IPS-NIHi7 (cell line): ENCODE results near the gene MYBPC2.

ENCODE experiments used
- DNase-seq: peaks from one replicate; pipeline ENCODE4 v3.0.0; 2012; ENCODE audit warnings: mixed read lengths; ENCODE audit errors: extremely low spot score

The MYBPC2 gene

GRCh38 chr19:50410109-50410508 lies 22.6 kb upstream of the MYBPC2 start:
- no peak for DNase-seq

DNA sequence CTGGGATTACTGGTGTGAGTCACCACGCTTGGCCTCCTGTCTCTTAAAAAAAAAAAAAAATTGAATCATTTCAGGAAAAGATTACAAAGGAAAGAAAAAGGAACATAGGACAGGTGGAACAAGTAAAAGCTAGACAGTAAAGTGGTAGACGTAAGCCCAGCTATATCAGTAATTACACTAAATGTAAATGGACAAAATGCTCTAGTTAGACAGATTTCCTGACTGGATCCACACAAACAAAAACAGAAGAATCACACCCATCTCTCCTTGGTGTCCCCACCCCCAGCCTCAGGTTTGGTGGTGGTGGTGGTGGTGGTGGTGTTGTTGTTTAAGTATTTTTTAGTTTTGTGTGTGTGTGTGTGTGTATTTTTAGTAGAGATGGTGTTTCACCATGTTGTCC lies 20.3 kb upstream of the MYBPC2 start:
- no peak for DNase-seq

DNA sequence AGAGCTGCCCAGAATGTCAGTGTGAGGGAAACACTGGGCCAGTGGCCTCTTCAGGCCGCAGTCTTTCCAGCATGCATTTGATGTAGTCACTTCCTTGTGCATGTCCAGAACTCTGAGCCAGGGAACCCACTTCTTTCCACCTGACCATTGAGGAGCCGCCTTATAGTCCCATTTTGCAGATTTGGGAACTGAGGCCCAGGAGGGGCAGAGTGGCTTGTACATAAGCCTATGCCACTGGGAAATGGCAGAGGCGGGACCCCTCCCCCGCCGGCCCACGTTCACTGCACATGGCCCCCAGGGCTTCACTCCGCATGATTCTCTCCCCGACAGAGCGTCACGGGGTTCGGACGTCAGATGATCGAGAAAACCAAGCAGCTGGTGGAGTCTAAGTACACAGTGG lies 19.6 kb upstream of the MYBPC2 start:
- DNase-seq: no peak

DNA sequence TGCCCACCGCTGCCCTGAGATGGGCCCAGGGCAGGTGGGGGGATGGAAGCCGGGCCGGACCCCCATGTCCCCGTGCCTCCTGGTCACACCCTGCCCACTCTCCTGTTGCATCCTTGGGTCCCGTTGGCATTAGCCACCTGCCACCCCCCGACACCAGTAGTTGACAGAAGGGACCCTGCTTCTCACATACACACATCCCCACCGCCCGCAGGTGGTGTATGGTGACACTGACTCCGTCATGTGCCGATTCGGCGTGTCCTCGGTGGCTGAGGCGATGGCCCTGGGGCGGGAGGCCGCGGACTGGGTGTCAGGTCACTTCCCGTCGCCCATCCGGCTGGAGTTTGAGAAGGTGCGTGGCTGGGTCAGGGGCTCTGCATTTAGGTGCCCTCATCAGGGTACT lies 19.2 kb upstream of the MYBPC2 start:
- no peak for DNase-seq

DNA sequence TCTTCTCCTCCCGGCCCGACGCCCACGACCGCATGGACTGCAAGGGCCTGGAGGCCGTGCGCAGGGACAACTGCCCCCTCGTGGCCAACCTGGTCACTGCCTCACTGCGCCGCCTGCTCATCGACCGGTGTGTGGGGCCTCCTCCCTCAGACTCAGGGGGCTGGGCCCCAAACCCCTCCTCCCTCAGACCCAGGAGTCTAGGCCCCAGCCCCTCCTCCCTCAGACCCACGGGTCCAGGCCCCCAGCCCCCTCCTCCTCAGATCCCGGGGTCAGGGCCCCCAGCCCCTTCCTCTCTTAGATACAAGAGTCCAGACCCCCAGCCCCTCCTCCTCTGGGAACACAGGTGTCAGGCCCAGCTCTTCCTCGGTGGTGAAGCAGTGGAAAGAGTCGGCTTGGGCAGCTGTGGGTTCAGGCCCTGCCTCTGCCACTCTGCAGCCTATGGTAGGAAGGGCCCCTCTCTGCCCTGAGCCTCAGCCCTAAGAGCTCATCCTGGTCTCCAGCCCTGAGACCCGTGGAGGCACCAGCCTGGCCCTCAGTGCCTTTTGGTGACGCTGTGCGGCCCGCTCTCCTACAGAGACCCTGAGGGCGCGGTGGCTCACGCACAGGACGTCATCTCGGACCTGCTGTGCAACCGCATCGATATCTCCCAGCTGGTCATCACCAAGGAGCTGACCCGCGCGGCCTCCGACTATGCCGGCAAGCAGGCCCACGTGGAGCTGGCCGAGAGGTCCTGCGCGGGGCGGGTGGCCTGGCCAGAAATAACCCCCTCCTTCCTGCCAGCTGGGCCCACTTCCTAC lies 17.6 kb upstream of the MYBPC2 start:
- peak; percentile 96 for DNase-seq

DNA sequence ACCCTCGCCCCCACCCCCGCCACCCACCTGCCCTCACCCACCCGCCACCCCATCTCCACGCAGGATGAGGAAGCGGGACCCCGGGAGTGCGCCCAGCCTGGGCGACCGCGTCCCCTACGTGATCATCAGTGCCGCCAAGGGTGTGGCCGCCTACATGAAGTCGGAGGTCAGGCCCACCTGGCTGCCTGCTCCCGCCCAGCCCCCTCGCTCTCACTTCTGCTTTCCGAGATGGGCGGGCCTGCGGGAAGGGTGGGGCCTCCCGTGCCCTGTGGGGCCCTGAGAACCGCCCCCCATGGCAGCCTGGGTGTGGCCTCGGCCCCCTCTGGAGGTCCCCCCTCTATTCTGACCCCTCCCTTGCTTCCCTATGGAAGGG lies 17.0 kb upstream of the MYBPC2 start:
- DNase-seq: no peak

DNA sequence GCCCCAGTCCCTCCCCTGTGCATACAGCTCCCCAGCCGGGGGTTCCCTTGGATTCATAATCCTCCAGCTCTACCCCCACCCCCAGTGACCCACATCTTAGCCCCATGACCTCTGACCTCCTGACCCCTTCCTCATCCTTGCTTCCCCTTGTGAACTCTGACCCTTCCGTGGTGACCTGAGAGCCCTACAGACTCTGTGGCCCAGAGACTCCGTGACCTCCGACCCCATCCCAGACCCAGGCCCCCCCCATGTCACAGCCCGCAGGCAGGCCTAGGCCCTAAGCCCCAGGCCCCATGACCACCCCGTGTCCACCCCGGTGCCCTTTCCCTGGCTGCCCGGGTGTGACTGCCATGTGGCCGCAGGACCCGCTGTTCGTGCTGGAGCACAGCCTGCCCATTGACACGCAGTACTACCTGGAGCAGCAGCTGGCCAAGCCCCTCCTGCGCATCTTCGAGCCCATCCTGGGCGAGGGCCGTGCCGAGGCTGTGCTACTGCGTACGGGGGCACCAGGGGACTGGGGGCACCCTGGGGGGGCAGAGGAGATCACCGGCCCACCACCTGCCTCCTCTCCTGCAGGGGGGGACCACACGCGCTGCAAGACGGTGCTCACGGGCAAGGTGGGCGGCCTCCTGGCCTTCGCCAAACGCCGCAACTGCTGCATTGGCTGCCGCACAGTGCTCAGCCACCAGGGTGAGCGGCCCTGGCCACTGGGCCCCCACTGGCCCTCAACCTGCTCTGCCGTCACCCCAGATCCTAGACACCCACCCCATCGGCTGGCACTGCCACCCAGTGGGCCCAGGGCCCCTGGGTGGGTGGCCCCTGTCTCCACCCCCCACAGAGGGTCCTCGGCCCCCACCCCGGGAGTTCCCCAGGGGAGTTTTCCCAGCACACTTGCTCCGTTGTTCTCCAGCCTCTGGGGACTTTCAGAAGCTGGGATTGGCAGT lies 16.4 kb upstream of the MYBPC2 start:
- DNase-seq: no peak

GRCh38 chr19:50417111-50418081 lies 15.3 kb upstream of the MYBPC2 start:
- no peak for DNase-seq

- DNase-seq: no peak
Observed at GRCh38 chr19:50418176-50419021, 14.3 kb upstream of the MYBPC2 start, which contains the start of gene SPIB. Gene SPIB (plus strand): TSS chr19:50418938. CDS start chr19:50418963, 25 bp downstream.

DNA sequence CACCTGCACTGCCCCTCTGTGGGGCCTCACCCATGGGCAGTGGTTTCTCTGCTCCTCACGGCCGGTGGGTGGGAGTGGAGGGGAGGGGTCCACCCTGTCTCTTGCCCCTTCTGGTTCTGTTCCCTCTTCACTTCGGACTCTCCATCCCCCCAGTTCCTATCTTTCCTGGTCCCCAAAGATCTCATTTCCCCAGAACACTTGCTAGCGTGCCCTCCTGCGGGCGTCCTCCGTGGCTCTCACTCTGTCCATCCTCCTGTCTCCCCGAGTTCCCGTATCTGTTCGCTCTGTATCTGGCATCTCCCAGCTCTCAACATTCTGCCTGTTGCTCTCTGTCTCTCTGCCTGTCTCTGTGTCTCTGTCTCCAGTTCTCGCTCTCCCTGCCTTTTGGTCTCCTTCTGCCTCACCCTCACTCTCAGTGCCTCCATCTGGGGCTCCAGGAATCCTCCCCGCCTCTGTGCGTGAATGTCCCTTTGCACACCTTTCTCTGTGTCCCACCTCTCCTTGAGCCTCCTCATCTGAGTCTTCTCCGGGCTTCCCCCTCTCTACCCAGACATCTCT lies 13.6 kb upstream of the MYBPC2 start:
- no peak for DNase-seq

GRCh38 chr19:50419580-50420035 lies 13.1 kb upstream of the MYBPC2 start:
- DNase-seq: peak; percentile 61

- DNase-seq: no peak
Observed at GRCh38 chr19:50420127-50420526, 12.6 kb upstream of the MYBPC2 start.

DNA sequence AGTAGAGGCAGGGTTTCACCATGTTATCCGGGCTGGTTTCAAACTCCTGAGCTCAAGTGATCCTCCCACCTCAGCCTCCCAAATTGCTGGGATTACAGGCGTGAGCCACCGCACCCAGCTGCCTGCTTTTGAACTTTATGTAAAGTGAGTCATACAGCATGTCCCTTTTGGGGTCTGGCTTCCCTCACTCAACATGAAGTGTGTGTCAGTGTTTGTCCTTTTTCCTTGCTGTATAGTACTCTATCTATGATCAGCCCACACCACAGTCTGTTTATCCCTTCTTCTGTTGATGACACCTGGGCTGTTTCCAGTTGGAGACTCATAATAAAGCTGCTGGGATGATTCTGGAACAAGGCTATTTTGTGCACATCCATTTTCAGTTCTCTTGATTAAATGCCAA lies 11.9 kb upstream of the MYBPC2 start:
- DNase-seq: no peak

DNA sequence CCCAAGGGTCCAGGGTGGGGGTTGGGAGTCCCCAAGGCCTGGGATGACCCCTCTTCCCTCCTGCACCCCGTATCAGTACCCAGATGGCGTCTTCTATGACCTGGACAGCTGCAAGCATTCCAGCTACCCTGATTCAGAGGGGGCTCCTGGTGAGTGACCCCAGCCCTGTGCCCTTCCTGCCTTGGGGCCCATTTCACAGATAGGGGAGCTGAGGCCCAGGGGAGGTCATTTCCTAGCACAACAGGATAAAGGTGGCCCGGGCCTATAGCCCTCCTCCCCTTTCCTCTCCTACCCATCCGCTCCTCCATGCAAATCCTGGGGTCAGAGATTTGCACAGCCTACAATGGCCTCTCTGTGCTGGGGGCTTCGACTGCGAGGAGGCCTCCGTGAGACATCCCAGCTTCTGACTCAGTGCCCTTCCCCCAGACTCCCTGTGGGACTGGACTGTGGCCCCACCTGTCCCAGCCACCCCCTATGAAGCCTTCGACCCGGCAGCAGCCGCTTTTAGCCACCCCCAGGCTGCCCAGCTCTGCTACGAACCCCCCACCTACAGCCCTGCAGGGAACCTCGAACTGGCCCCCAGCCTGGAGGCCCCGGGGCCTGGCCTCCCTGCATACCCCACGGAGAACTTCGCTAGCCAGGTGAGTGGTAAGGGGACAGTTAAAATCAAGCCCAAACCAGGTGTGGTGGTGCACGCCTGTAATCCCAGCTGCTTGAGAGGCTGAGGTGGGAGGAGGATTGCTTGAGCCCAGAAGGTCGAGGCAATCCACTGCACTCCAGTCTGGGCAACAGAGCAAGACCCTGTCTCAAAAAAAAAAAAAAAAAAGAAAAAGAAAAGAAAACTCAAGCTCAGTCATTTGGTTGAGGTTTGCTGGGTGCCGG lies 10.1 kb upstream of the MYBPC2 start:
- no peak for DNase-seq

DNA sequence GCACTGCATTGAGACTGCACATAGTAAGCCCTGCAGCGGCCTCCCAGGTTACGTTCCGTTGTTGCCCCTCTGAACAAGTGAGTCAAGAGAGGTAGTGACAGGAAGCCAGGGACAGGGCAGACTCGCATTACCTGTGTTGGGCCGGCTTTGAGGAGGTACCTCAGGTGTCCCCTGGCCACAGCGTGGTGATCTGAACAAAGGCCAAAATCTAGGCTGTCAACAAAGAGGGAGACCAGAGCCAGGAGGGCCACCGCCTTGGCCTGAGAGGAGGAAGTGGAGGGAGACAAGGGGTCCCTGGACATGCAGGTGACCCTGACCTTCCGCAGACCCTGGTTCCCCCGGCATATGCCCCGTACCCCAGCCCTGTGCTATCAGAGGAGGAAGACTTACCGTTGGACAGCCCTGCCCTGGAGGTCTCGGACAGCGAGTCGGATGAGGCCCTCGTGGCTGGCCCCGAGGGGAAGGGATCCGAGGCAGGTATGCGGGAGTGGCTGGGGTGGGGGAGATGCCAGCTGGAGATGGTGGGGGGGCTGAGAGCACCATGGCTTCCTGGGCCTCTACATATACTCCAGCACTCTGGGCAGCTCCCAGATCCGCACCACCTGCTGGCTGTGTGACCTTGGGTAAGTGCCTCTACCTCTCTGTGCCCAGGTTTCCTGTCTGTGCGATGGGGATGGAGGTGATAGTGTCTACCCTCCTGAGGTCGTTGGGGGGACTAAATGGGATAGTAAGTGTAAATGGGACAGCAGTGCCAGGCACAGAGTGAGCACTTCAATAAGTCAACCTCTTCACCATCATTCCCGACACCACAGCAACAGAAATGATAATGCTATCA lies 9.2 kb upstream of the MYBPC2 start:
- no peak for DNase-seq

- DNase-seq: no peak
Observed at GRCh38 chr19:50425581-50425980, 7.1 kb upstream of the MYBPC2 start.

- DNase-seq: no peak
Observed at GRCh38 chr19:50427318-50427925, 5.3 kb upstream of the MYBPC2 start.

DNA sequence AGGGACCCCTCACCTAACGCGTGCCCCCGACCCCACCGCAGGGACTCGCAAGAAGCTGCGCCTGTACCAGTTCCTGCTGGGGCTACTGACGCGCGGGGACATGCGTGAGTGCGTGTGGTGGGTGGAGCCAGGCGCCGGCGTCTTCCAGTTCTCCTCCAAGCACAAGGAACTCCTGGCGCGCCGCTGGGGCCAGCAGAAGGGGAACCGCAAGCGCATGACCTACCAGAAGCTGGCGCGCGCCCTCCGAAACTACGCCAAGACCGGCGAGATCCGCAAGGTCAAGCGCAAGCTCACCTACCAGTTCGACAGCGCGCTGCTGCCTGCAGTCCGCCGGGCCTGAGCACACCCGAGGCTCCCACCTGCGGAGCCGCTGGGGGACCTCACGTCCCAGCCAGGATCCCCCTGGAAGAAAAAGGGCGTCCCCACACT lies 4.7 kb upstream of the MYBPC2 start:
- peak; percentile 67 for DNase-seq
